ENCODE data around the gene CAMSAP2.

CAMSAP2 gene

GRCh38 chr1:200778766-200779165 is 40.1 kb downstream of the CAMSAP2 start:
- TF ChIP-seq MYC (IDR thresholded peaks at IDR 0.05; ENCODE audit: low read depth, low read length) (no peak), POLR2A (IDR thresholded peaks at IDR 0.05; ENCODE audit: extremely low read depth, insufficient read length) (no peak), MAX (IDR thresholded peaks at IDR 0.05; ENCODE audit: low read depth, low read length) (no peak)
- TF ChIP-seq, protein P1, sequence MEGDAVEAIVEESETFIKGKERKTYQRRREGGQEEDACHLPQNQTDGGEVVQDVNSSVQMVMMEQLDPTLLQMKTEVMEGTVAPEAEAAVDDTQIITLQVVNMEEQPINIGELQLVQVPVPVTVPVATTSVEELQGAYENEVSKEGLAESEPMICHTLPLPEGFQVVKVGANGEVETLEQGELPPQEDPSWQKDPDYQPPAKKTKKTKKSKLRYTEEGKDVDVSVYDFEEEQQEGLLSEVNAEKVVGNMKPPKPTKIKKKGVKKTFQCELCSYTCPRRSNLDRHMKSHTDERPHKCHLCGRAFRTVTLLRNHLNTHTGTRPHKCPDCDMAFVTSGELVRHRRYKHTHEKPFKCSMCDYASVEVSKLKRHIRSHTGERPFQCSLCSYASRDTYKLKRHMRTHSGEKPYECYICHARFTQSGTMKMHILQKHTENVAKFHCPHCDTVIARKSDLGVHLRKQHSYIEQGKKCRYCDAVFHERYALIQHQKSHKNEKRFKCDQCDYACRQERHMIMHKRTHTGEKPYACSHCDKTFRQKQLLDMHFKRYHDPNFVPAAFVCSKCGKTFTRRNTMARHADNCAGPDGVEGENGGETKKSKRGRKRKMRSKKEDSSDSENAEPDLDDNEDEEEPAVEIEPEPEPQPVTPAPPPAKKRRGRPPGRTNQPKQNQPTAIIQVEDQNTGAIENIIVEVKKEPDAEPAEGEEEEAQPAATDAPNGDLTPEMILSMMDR (IDR thresholded peaks at IDR 0.05; ENCODE audit: low read depth, low read length), result no peak
- no peak for DNase-seq (ENCODE audit: low read depth)

DNA sequence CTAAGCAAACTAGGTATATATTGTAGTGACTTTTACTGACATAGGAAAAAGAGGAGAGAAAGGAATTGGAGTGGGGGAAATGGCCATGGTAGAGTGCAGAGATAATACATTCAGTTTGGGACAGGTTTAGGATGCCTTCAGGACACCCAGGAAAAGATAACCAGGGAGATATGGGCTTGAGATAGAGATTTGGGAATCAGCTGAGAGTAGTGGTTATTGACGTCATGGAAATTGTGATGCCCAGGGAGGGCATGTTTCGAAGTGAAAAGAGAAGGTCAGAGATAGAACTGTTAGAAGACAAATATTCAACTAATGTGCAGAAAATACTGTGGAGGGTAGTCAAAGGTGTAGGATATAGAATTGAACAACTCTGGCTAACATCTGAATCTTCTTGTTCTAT is 40.6 kb downstream of the CAMSAP2 start:
- no peak overlapping the region for H3K4me3 ChIP-seq (ENCODE audit: low read depth, low read length)
- no peak for DNase-seq (ENCODE audit: low read depth)
- no peak for TF ChIP-seq MYC (IDR thresholded peaks at IDR 0.05; ENCODE audit: low read depth, low read length)

More at GRCh38 chr1:200778766-200779165, 40.1 kb downstream of the CAMSAP2 start:
- H3K4me3 ChIP-seq (ENCODE audit: low read depth, low read length), result no peak overlapping the region

- H3K4me3 ChIP-seq (ENCODE audit: low read depth, low read length), result no peak overlapping the region
- no peak for DNase-seq (ENCODE audit: low read depth)
- no peak for TF ChIP-seq MAX (IDR thresholded peaks at IDR 0.05; ENCODE audit: low read depth, low read length)
- TF ChIP-seq, protein P1 (IDR thresholded peaks at IDR 0.05; ENCODE audit: low read depth, low read length), result no peak
- no peak for TF ChIP-seq MYC (IDR thresholded peaks at IDR 0.05; ENCODE audit: low read depth, low read length)
- TF ChIP-seq POLR2A (IDR thresholded peaks at IDR 0.05; ENCODE audit: extremely low read depth, insufficient read length), result no peak
Measured at GRCh38 chr1:200780545-200781369, 42.1 kb downstream of the CAMSAP2 start.

- no peak for DNase-seq (ENCODE audit: low read depth)
- TF ChIP-seq MAX (IDR thresholded peaks at IDR 0.05; ENCODE audit: low read depth, low read length), result no peak
- no peak for TF ChIP-seq POLR2A (IDR thresholded peaks at IDR 0.05; ENCODE audit: extremely low read depth, insufficient read length)
- TF ChIP-seq, protein P1 (IDR thresholded peaks at IDR 0.05; ENCODE audit: low read depth, low read length), result no peak
- TF ChIP-seq MYC (IDR thresholded peaks at IDR 0.05; ENCODE audit: low read depth, low read length), result no peak
Measured at GRCh38 chr1:200783926-200784325, 45.2 kb downstream of the CAMSAP2 start.

DNA sequence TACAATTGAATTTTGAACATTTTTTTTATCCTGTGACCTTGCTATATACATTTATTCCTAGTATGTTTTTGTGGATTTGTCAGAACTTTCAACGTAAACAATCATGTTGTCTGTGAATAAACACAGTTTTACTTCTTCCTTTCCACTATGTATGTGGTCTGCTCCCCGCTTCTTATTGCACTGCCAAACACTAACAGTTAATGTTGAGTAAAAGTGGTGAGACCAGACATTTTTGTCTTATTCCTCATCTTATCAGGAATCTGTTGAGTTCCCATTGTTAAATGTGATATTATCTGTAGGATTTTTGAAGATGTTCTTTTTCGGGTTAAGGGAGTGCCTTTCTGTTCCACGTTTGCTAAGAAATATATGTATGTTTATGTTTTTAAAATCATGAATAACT is 45.9 kb downstream of the CAMSAP2 start:
- TF ChIP-seq MAX (IDR thresholded peaks at IDR 0.05; ENCODE audit: low read depth, low read length), result no peak
- DNase-seq (ENCODE audit: low read depth), result no peak
- H3K4me3 ChIP-seq (ENCODE audit: low read depth, low read length), result no peak overlapping the region

More at GRCh38 chr1:200783926-200784325, 45.2 kb downstream of the CAMSAP2 start:
- no peak overlapping the region for H3K4me3 ChIP-seq (ENCODE audit: low read depth, low read length)

DNA sequence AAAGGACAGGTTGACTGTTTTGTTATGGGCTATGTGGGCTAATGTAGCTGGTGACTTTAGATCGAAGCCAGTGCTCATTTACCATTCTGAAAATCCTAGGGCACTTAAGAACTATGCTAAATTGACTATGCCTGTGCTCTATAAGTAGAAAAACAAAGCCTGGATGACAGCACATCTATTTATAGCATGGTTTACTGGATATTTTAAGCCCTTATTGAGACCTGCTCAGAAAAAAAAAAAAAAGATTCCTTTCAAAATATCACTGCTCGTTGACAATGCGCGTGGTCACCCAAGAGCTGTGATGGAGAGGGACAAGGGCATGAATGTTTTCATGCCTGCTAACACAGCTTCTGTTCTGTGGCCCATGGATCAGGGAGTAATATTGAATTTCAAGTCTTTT is 48.1 kb downstream of the CAMSAP2 start:
- TF ChIP-seq, protein P1 (IDR thresholded peaks at IDR 0.05; ENCODE audit: low read depth, low read length), result no peak
- no peak for TF ChIP-seq MYC (IDR thresholded peaks at IDR 0.05; ENCODE audit: low read depth, low read length)
- TF ChIP-seq MAX (IDR thresholded peaks at IDR 0.05; ENCODE audit: low read depth, low read length), result no peak
- no peak for TF ChIP-seq POLR2A (IDR thresholded peaks at IDR 0.05; ENCODE audit: extremely low read depth, insufficient read length)
- H3K4me3 ChIP-seq (ENCODE audit: low read depth, low read length), result no peak overlapping the region
- no peak for DNase-seq (ENCODE audit: low read depth)
